Measurements from ENCODE around the gene CDK11B. TPM values are rescaled to one million over a fixed set of nuclear protein-coding genes. Genes with fewer than 3 reads are reported as not detected.
A peak's percentile ranks its signal among the peaks of the same experiment; 100 is the strongest.
"Not testable (repeated sequence)": the region's sequence is repeated elsewhere in the genome, so short reads cannot be mapped to it uniquely, and the experiment has no call there.

The CDK11B gene
- total RNA-seq, 1 donor = 5.8 TPM

- not testable (repeated sequence) for H2AFZ ChIP-seq (ENCODE audit: low read length); DNase-seq (ENCODE audit: insufficient read length, low spot score, missing footprints); H3K79me2 ChIP-seq (ENCODE audit: insufficient read depth, low read length); H3K27me3 ChIP-seq (ENCODE audit: insufficient read depth, low read length); H4K20me1 ChIP-seq (ENCODE audit: insufficient read depth, low read length); H3K4me1 ChIP-seq (ENCODE audit: insufficient read depth, low read length); H3K27ac ChIP-seq (ENCODE audit: low read depth, low read length); H3K9me3 ChIP-seq (ENCODE audit: low read depth, low read length); H3K4me2 ChIP-seq (ENCODE audit: insufficient read depth, low read length); H3K4me3 ChIP-seq (ENCODE audit: insufficient read depth, low read length)
- H3K36me3 ChIP-seq (ENCODE audit: insufficient read depth, low read length) = peaks cover 18% of the 10 kb centered on the region
Measured at GRCh38 chr1:1646326-1646725, 12.5 kb downstream of the CDK11B start.

GRCh38 chr1:1640711-1641461, 17.9 kb downstream of the CDK11B start:
- not testable (repeated sequence) for H3K9me3 ChIP-seq (ENCODE audit: low read depth, low read length); H3K4me1 ChIP-seq (ENCODE audit: insufficient read depth, low read length); H3K27me3 ChIP-seq (ENCODE audit: insufficient read depth, low read length); H3K4me2 ChIP-seq (ENCODE audit: insufficient read depth, low read length); H3K4me3 ChIP-seq (ENCODE audit: insufficient read depth, low read length); H4K20me1 ChIP-seq (ENCODE audit: insufficient read depth, low read length); H3K27ac ChIP-seq (ENCODE audit: low read depth, low read length); H2AFZ ChIP-seq (ENCODE audit: low read length); DNase-seq (ENCODE audit: insufficient read length, low spot score, missing footprints); H3K79me2 ChIP-seq (ENCODE audit: insufficient read depth, low read length); H3K36me3 ChIP-seq (ENCODE audit: insufficient read depth, low read length)

GRCh38 chr1:1640081-1640480, 18.7 kb downstream of the CDK11B start:
- not testable (repeated sequence) for H3K9me3 ChIP-seq (ENCODE audit: low read depth, low read length); H3K36me3 ChIP-seq (ENCODE audit: insufficient read depth, low read length)

GRCh38 chr1:1639368-1639767, 19.4 kb downstream of the CDK11B start:
- not testable (repeated sequence) for H3K4me2 ChIP-seq (ENCODE audit: insufficient read depth, low read length); H2AFZ ChIP-seq (ENCODE audit: low read length); H4K20me1 ChIP-seq (ENCODE audit: insufficient read depth, low read length); H3K79me2 ChIP-seq (ENCODE audit: insufficient read depth, low read length); H3K4me3 ChIP-seq (ENCODE audit: insufficient read depth, low read length); H3K36me3 ChIP-seq (ENCODE audit: insufficient read depth, low read length); H3K27ac ChIP-seq (ENCODE audit: low read depth, low read length); H3K9me3 ChIP-seq (ENCODE audit: low read depth, low read length); H3K4me1 ChIP-seq (ENCODE audit: insufficient read depth, low read length); H3K27me3 ChIP-seq (ENCODE audit: insufficient read depth, low read length); DNase-seq (ENCODE audit: insufficient read length, low spot score, missing footprints)

More at GRCh38 chr1:1640081-1640480, 18.7 kb downstream of the CDK11B start:
- H3K4me1 ChIP-seq (ENCODE audit: insufficient read depth, low read length); H3K27ac ChIP-seq (ENCODE audit: low read depth, low read length); H3K4me3 ChIP-seq (ENCODE audit: insufficient read depth, low read length); H2AFZ ChIP-seq (ENCODE audit: low read length); H3K27me3 ChIP-seq (ENCODE audit: insufficient read depth, low read length); H3K79me2 ChIP-seq (ENCODE audit: insufficient read depth, low read length); DNase-seq (ENCODE audit: insufficient read length, low spot score, missing footprints); H4K20me1 ChIP-seq (ENCODE audit: insufficient read depth, low read length); H3K4me2 ChIP-seq (ENCODE audit: insufficient read depth, low read length): not testable (repeated sequence)

- H3K4me2 ChIP-seq (ENCODE audit: insufficient read depth, low read length); H3K79me2 ChIP-seq (ENCODE audit: insufficient read depth, low read length); H2AFZ ChIP-seq (ENCODE audit: low read length); H3K27ac ChIP-seq (ENCODE audit: low read depth, low read length); H3K27me3 ChIP-seq (ENCODE audit: insufficient read depth, low read length); DNase-seq (ENCODE audit: insufficient read length, low spot score, missing footprints); H3K4me1 ChIP-seq (ENCODE audit: insufficient read depth, low read length); H3K36me3 ChIP-seq (ENCODE audit: insufficient read depth, low read length); H3K4me3 ChIP-seq (ENCODE audit: insufficient read depth, low read length); H3K9me3 ChIP-seq (ENCODE audit: low read depth, low read length); H4K20me1 ChIP-seq (ENCODE audit: insufficient read depth, low read length): not testable (repeated sequence)
Measured at GRCh38 chr1:1638528-1638927, 20.3 kb downstream of the CDK11B start.

- not testable (repeated sequence) for H3K27me3 ChIP-seq (ENCODE audit: insufficient read depth, low read length); H4K20me1 ChIP-seq (ENCODE audit: insufficient read depth, low read length); H3K79me2 ChIP-seq (ENCODE audit: insufficient read depth, low read length); H2AFZ ChIP-seq (ENCODE audit: low read length); H3K4me3 ChIP-seq (ENCODE audit: insufficient read depth, low read length); H3K36me3 ChIP-seq (ENCODE audit: insufficient read depth, low read length); H3K4me1 ChIP-seq (ENCODE audit: insufficient read depth, low read length); H3K27ac ChIP-seq (ENCODE audit: low read depth, low read length); H3K9me3 ChIP-seq (ENCODE audit: low read depth, low read length); H3K4me2 ChIP-seq (ENCODE audit: insufficient read depth, low read length)
- DNase-seq (ENCODE audit: insufficient read length, low spot score, missing footprints) = peak; percentile 10
Measured at GRCh38 chr1:1637479-1637875, 21.3 kb downstream of the CDK11B start.

- DNase-seq (ENCODE audit: insufficient read length, low spot score, missing footprints) = peak; percentile 71
- not testable (repeated sequence) for H3K4me3 ChIP-seq (ENCODE audit: insufficient read depth, low read length); H3K27ac ChIP-seq (ENCODE audit: low read depth, low read length); H3K36me3 ChIP-seq (ENCODE audit: insufficient read depth, low read length); H3K27me3 ChIP-seq (ENCODE audit: insufficient read depth, low read length); H3K79me2 ChIP-seq (ENCODE audit: insufficient read depth, low read length); H2AFZ ChIP-seq (ENCODE audit: low read length); H3K4me1 ChIP-seq (ENCODE audit: insufficient read depth, low read length); H4K20me1 ChIP-seq (ENCODE audit: insufficient read depth, low read length); H3K9me3 ChIP-seq (ENCODE audit: low read depth, low read length); H3K4me2 ChIP-seq (ENCODE audit: insufficient read depth, low read length)
Measured at GRCh38 chr1:1636621-1637478, 22.0 kb downstream of the CDK11B start.

GRCh38 chr1:1634613-1635012, 24.2 kb downstream of the CDK11B start:
- H3K79me2 ChIP-seq (ENCODE audit: insufficient read depth, low read length); H3K27ac ChIP-seq (ENCODE audit: low read depth, low read length); H3K36me3 ChIP-seq (ENCODE audit: insufficient read depth, low read length); H3K9me3 ChIP-seq (ENCODE audit: low read depth, low read length); H3K4me3 ChIP-seq (ENCODE audit: insufficient read depth, low read length); H3K4me2 ChIP-seq (ENCODE audit: insufficient read depth, low read length); H3K27me3 ChIP-seq (ENCODE audit: insufficient read depth, low read length); H4K20me1 ChIP-seq (ENCODE audit: insufficient read depth, low read length); H2AFZ ChIP-seq (ENCODE audit: low read length); DNase-seq (ENCODE audit: insufficient read length, low spot score, missing footprints); H3K4me1 ChIP-seq (ENCODE audit: insufficient read depth, low read length): not testable (repeated sequence)

GRCh38 chr1:1633409-1633808, 25.4 kb downstream of the CDK11B start:
- not testable (repeated sequence) for DNase-seq (ENCODE audit: insufficient read length, low spot score, missing footprints); H4K20me1 ChIP-seq (ENCODE audit: insufficient read depth, low read length)

More at GRCh38 chr1:1633409-1633808, 25.4 kb downstream of the CDK11B start:
- not testable (repeated sequence) for H3K9me3 ChIP-seq (ENCODE audit: low read depth, low read length); H3K4me3 ChIP-seq (ENCODE audit: insufficient read depth, low read length); H3K79me2 ChIP-seq (ENCODE audit: insufficient read depth, low read length); H3K4me2 ChIP-seq (ENCODE audit: insufficient read depth, low read length); H3K27me3 ChIP-seq (ENCODE audit: insufficient read depth, low read length); H3K36me3 ChIP-seq (ENCODE audit: insufficient read depth, low read length); H3K4me1 ChIP-seq (ENCODE audit: insufficient read depth, low read length); H3K27ac ChIP-seq (ENCODE audit: low read depth, low read length); H2AFZ ChIP-seq (ENCODE audit: low read length)

Measured in osteoblast (primary cell).